ENCODE data around the gene SYP. TPM values are rescaled to one million over a fixed set of nuclear protein-coding genes. Genes with fewer than 3 reads are reported as not detected.
A peak's percentile ranks its signal among the peaks of the same experiment; 100 is the strongest.

Gene SYP
- polyA plus RNA-seq, 1 of the 3 experiments (the other 2 are of a cell fraction) = 0.76 TPM

- no peak for TF ChIP-seq USF1 (IDR thresholded peaks at IDR 0.05; ENCODE audit: borderline replicate concordance, low read depth)
- TF ChIP-seq TAF1 (IDR thresholded peaks at IDR 0.05; ENCODE audit: borderline replicate concordance, low read depth, low read length) = peak; percentile 52; the same call in 1 of the 2 replicates
- peak; percentile 62 for TF ChIP-seq IRF3 (IDR thresholded peaks at IDR 0.05; ENCODE audit: low read depth, low read length)
- TF ChIP-seq YY1 (IDR thresholded peaks at IDR 0.05; ENCODE audit: low read depth) = no peak
- no peak for TF ChIP-seq TCF12 (IDR thresholded peaks at IDR 0.05)
- TF ChIP-seq EP300 (IDR thresholded peaks at IDR 0.05; ENCODE audit: borderline replicate concordance in 1 of 2, low read depth in 1 of 2, low read length in 1 of 2) = no peak
- no peak for TF ChIP-seq TEAD4 (IDR thresholded peaks at IDR 0.05; ENCODE audit: borderline replicate concordance, insufficient read depth)
- TF ChIP-seq FOSL2 (IDR thresholded peaks at IDR 0.05; ENCODE audit: borderline replicate concordance, low read depth) = no peak
- peak; percentile 98 for TF ChIP-seq PBX3 (IDR thresholded peaks at IDR 0.05)
Observed at GRCh38 chrX:49190821-49191573, 9.0 kb downstream of the SYP start (continued).

GRCh38 chrX:49189606-49190005, 10.4 kb downstream of the SYP start:
- H3K9ac ChIP-seq = no peak overlapping the region
- H3F3A ChIP-seq (replicated peaks; ENCODE audit: insufficient read depth) = no peaks in the 10 kb centered on the region
- H3K4me3 ChIP-seq (ENCODE audit: low read depth in 2 of 2, low read length in 1 of 2) = peak overlapping the region; percentile 40 to 58; a peak in 2 of 4 replicates
- H3K9me2 ChIP-seq = no peaks in the 10 kb centered on the region
- no peaks in the 10 kb centered on the region for H3K79me2 ChIP-seq (ENCODE audit: insufficient read depth)
- H3K4me1 ChIP-seq (ENCODE audit: control insufficient read depth in 1 of 2, insufficient read depth in 2 of 2, low read depth in 1 of 2, low read length in 1 of 2) = no peaks in the 10 kb centered on the region; a peak in 1 of 4 replicates
- no peaks in the 10 kb centered on the region for H3K9me3 ChIP-seq
- no peak overlapping the region for H2AFZ ChIP-seq (ENCODE audit: low read depth)
- peaks cover 5% of the 10 kb centered on the region; the same call in 1 of the 2 replicates for H3K27me3 ChIP-seq (ENCODE audit: insufficient read depth)
- no peak for DNase-seq
- TF ChIP-seq GABPA (IDR thresholded peaks at IDR 0.05; ENCODE audit: low read depth) (no peak), CTCF (IDR thresholded peaks at IDR 0.05) (no peak), NFIC (IDR thresholded peaks at IDR 0.05; ENCODE audit: borderline replicate concordance) (no peak), TEAD4 (IDR thresholded peaks at IDR 0.05; ENCODE audit: borderline replicate concordance, insufficient read depth) (no peak), FOSL2 (IDR thresholded peaks at IDR 0.05; ENCODE audit: borderline replicate concordance, low read depth) (no peak), RFX5 (IDR thresholded peaks at IDR 0.05; ENCODE audit: low read length) (no peak), REST (IDR thresholded peaks at IDR 0.05; ENCODE audit: low read depth, low read length) (no peak), FOXM1 (IDR thresholded peaks at IDR 0.05; ENCODE audit: low read depth) (no peak), MAX (IDR thresholded peaks at IDR 0.05; ENCODE audit: low read depth) (no peak), TAF1 (IDR thresholded peaks at IDR 0.05; ENCODE audit: borderline replicate concordance, low read depth, low read length) (no peak), MEF2A (IDR thresholded peaks at IDR 0.05; ENCODE audit: borderline replicate concordance, low read depth) (no peak)
- POLR2A ChIA-PET = interaction anchor here (0.8 to 1.2 kb wide), 3 partner anchors 17 to 93 kb away, joined by 3 to 4 read pairs (median 3); no protein-coding TSS in a partner anchor
- no peaks in the 10 kb centered on the region for H4K20me1 ChIP-seq (ENCODE audit: insufficient read depth)
- peak overlapping the region; percentile 50 for H3K4me2 ChIP-seq
- H3K36me3 ChIP-seq (replicated peaks in 1 of 2; ENCODE audit: control insufficient read depth in 1 of 2, insufficient read depth in 2 of 2, low read length in 1 of 2) = no peaks in the 10 kb centered on the region
- WGBS (ENCODE audit: low lambda C conversion rate) = 44% methylated on average over 6 of the region's 6 CpGs
- CTCF ChIA-PET = interaction anchor here (0.6 to 1.6 kb wide), 4 partner anchors 10 to 109 kb away, joined by 3 to 5 read pairs (median 3); no protein-coding TSS in a partner anchor
- H3K27ac ChIP-seq (ENCODE audit: low read depth in 2 of 2, low read length in 1 of 2) = no peak overlapping the region

Measured in SK-N-SH (cell line).